Ascending aorta (tissue), 2 donors: ENCODE measurements around the gene AP1B1. TPM values are rescaled to one million over a fixed set of nuclear protein-coding genes. Genes with fewer than 3 reads are reported as not detected.
"Not testable (repeated sequence)": the region's sequence is repeated elsewhere in the genome, so short reads cannot be mapped to it uniquely, and the experiment has no call there.

ENCODE experiments used
- DNase-seq, 2 donors: peaks; one replicate each; pipeline ENCODE4 v3.0.0-alpha.2; 2019; ENCODE audit warnings: low spot score in 2 of 2
- H3K27ac ChIP-seq, 2 donors: fragments of 200-600 bp; sonication (generic); one replicate each; pipeline ENCODE4 v1.5.1; 2016 to 2017; ENCODE audit warnings: mild to moderate bottlenecking in 1 of 2
- H3K27me3 ChIP-seq: fragments of 200-600 bp; sonication (generic); one replicate; pipeline ENCODE4 v1.5.1; 2017
- H3K36me3 ChIP-seq, 2 donors: fragments of 200-600 bp; sonication (generic); one replicate each; pipeline ENCODE4 v1.5.1; 2016
- H3K4me1 ChIP-seq, 2 donors: fragments of 200-600 bp; sonication (generic); one replicate each; pipeline ENCODE4 v1.5.1; 2016 to 2017; ENCODE audit warnings: mild to moderate bottlenecking in 1 of 2
- H3K4me3 ChIP-seq, 2 donors: fragments of 200-600 bp; sonication (generic); one replicate each; pipeline ENCODE4 v1.5.1; 2016 to 2017; ENCODE audit warnings: mild to moderate bottlenecking in 1 of 2
- H3K9me3 ChIP-seq, 2 donors: fragments of 200-600 bp; sonication (generic); one replicate each; pipeline ENCODE4 v1.5.1; 2016
- intact Hi-C: fragments of 100-400 bp; cut with DNase I; formaldehyde crosslinking; loops from one replicate; pipeline ENCODE4 v1.15.1; 2023
- total RNA-seq: library from RNA; depleted of rRNA; stranded (reverse); fragments of >200 nt; gene quantifications from one replicate; pipeline ENCODE4 v1.1.0, GENCODE V29; 2016
- TF ChIP-seq, protein P1 (sequence below), 3 experiments: fragments of 200-600 bp in 2 of 3; fragments of 450-650 bp in 1 of 3; sonication (generic) in 2 of 3; IDR thresholded peaks; one replicate each; pipeline ENCODE4 v1.5.1; 2016 to 2019; ENCODE audit warnings: antibody characterized with exemption in 3 of 3, mild to moderate bottlenecking in 1 of 3, moderate library complexity in 1 of 3

The AP1B1 gene
- total RNA-seq, 1 donor from 2014 or later = 86.4 TPM

DNA sequence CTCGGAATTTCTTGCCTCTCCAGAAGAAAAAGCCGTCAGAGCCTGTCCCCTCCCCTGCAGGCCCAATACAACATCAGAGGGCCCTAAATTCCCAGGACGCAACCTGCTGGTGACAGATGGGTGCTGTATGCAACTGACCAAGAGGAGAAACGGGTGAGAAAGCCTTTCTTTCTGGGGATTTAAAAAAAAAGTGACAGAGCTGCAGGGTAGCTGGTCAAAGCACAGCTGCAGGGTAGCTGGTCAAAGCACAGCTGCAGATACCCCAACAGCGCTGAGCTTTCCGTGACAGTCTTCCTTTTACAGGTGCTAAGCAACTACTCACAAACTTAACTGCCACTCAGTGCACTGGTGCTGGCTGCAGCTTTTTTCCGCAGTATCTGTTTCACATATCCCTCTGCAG lies 17.8 kb downstream of the AP1B1 start:
- H3K4me3 ChIP-seq = no peak overlapping the region
- peaks cover 2 to 9% of the 10 kb centered on the region in 2 donors for H3K36me3 ChIP-seq
- no peak for DNase-seq
- TF ChIP-seq, protein P1, sequence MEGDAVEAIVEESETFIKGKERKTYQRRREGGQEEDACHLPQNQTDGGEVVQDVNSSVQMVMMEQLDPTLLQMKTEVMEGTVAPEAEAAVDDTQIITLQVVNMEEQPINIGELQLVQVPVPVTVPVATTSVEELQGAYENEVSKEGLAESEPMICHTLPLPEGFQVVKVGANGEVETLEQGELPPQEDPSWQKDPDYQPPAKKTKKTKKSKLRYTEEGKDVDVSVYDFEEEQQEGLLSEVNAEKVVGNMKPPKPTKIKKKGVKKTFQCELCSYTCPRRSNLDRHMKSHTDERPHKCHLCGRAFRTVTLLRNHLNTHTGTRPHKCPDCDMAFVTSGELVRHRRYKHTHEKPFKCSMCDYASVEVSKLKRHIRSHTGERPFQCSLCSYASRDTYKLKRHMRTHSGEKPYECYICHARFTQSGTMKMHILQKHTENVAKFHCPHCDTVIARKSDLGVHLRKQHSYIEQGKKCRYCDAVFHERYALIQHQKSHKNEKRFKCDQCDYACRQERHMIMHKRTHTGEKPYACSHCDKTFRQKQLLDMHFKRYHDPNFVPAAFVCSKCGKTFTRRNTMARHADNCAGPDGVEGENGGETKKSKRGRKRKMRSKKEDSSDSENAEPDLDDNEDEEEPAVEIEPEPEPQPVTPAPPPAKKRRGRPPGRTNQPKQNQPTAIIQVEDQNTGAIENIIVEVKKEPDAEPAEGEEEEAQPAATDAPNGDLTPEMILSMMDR (IDR thresholded peaks at IDR 0.05) = no peak
- no peaks in the 10 kb centered on the region for H3K4me1 ChIP-seq
- no peaks in the 10 kb centered on the region for H3K9me3 ChIP-seq
- H3K27ac ChIP-seq = no peak overlapping the region
- intact Hi-C loops = no loop called here
- no peaks in the 10 kb centered on the region for H3K27me3 ChIP-seq

DNA sequence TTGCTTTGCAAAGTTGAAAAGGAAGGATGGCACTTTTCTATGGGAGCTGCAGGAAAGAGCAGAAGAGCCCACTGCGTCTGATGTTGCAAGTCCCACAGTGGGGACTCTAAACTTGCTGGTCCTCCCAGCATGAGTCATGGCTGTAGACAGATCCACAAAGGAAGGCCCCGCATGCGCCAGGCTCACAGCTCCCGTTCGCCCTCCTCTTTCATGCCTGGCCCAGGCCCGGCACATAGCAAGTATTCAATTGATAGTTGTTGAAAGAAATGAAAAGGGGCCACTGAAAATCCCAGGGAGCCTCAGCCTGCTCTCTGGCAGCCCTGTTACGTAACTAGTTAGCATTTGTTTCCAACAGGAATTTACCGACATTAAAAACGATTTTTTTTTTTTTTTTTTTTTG lies 18.9 kb downstream of the AP1B1 start:
- TF ChIP-seq, protein P1 (IDR thresholded peaks at IDR 0.05) = no peak
- Histone ChIP-seq H3K36me3 (peaks cover 2 to 9% of the 10 kb centered on the region in 2 donors), H3K4me3 (no peak overlapping the region), H3K4me1 (no peaks in the 10 kb centered on the region), H3K9me3 (no peaks in the 10 kb centered on the region), H3K27ac (no peak overlapping the region), H3K27me3 (no peaks in the 10 kb centered on the region)
- DNase-seq = peak; percentile 18 to 77
- intact Hi-C loops = no loop called here

DNA sequence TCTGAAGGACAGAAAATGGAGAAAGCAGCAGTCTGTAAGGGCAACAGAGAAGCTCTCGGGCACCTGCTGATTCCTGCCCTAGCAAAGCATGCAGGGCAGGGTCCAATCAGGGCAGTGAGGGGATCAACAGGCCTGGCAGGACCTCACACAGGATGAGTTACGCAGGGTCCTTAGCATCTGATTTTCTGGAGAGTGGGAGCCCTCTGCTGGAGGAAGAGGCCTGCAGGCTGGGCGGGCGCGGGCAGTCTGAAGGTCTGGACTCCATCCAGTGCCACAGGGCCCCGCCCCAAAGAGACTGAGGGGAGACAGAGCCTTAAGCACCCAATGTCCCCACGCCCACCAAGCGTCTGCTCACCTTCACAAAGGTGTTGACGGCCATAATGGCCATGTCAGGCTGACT lies 28.9 kb downstream of the AP1B1 start:
- DNase-seq = no peak
- H3K9me3 ChIP-seq = no peaks in the 10 kb centered on the region
- H3K4me1 ChIP-seq = no peaks in the 10 kb centered on the region
- intact Hi-C loops = no loop called here
- H3K27me3 ChIP-seq = no peaks in the 10 kb centered on the region
- no peak overlapping the region for H3K27ac ChIP-seq
- H3K36me3 ChIP-seq = peaks cover 39 to 52% of the 10 kb centered on the region in 2 donors
- TF ChIP-seq, protein P1 (IDR thresholded peaks at IDR 0.05) = peak; percentile 29 to 61 (median 36)
- H3K4me3 ChIP-seq = no peak overlapping the region

DNA sequence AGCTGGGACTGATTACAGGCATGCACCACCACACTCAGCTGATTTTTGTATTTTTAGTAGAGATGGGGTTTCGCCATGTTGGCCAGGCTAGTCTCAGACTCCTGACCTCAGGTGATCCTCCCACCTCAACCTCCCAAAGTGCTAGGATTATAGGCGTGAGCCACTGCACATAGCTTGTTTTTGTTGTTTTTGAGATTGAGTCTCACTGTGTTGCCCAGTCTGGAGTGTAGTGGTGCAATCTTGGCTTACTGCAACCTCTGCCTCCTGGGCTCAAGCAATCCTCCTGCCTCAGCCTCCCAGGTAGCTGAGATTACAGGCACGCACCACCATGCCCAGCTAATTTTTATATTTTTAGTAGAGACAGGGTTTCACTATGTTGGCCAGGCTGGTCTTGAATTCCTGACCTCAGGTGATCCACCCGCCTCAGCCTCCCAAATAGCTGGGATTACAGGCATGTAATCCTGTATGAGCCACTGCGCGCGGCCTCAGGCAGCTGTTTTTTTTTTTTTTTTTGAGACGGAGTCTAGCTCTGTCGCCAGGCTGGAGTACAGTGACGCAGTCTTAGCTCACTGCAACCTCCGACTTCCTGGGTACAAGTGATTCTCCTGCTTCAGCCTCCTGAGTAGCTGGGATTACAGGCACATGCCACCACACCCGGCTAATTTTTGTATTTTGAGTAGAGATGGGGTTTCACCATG lies 31.0 kb downstream of the AP1B1 start:
- H3K4me1 ChIP-seq, H3K27ac ChIP-seq, DNase-seq, H3K4me3 ChIP-seq, intact Hi-C loops, H3K9me3 ChIP-seq, H3K27me3 ChIP-seq: not testable (repeated sequence)
- H3K36me3 ChIP-seq = peaks cover 61 to 73% of the 10 kb centered on the region in 2 donors

DNA sequence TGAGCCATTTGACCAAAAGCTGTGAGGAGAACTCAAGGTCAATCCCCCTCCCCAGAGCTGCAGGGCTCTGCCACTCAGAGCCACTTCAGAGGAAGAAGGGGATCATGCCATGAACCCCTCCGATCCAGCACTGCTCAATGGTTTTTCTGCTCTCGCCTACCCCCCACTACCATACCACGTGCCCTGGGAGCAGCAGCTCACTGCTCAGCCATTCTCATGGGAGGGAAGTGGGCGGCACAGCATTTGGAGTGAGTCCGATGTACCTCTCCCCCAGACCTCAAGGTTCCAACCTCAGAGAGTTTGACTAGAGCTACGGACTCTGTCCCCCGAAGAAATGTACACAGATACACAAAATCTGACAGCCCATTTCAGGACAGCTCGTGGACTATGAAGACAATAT lies 34.5 kb downstream of the AP1B1 start:
- Histone ChIP-seq H3K4me3 (no peak overlapping the region), H3K27me3 (no peaks in the 10 kb centered on the region), H3K4me1 (no peaks in the 10 kb centered on the region), H3K36me3 (peaks cover 91 to 98% of the 10 kb centered on the region in 2 donors), H3K9me3 (no peaks in the 10 kb centered on the region), H3K27ac (no peak overlapping the region)
- intact Hi-C loops = no loop called here
- TF ChIP-seq, protein P1 (IDR thresholded peaks at IDR 0.05) = no peak
- DNase-seq = no peak

DNA sequence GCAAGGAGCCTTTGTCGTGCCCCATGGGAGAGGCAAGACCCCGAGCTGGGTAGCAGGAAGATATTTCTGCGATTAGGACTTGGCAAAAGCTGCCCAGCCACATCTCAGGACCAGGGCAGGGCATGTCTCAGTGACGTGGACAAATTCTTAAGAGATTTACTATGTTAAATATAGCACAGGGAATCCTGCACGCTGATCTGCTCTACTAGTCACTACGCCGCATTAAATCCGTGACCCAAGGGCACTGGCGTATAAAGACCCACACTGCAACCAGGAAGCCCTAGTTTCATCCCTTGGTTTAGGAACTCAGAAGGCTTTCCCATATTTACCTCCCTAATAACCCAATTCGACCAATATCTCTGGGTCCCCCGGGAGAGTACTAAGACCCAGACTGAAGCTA lies 35.1 kb downstream of the AP1B1 start:
- no peaks in the 10 kb centered on the region for H3K4me1 ChIP-seq
- no peak for DNase-seq

More for the DNA sequence above, 35.1 kb downstream of the AP1B1 start:
- TF ChIP-seq, protein P1 (IDR thresholded peaks at IDR 0.05) = no peak
- H3K9me3 ChIP-seq = no peaks in the 10 kb centered on the region
- H3K4me3 ChIP-seq = no peak overlapping the region
- no peak overlapping the region for H3K27ac ChIP-seq
- no peaks in the 10 kb centered on the region for H3K27me3 ChIP-seq
- intact Hi-C loops = no loop called here
- H3K36me3 ChIP-seq = peaks cover 91 to 98% of the 10 kb centered on the region in 2 donors
